GM12878 (cell line): Measurements from ENCODE around the gene GPR108. TPM values are rescaled to one million over a fixed set of nuclear protein-coding genes. Genes with fewer than 3 reads are reported as not detected.

ENCODE experiments used
- ATAC-seq: fragments of 200-7000 bp; cut with Tn5 transposase; 3 replicates; pipeline ENCODE4 v1.9.1; 2020; ENCODE audit warnings: mild to moderate bottlenecking, moderate library complexity
- BruUV-seq: library from RNA; stranded (reverse); fragments of 400-500 nt; replicated peaks from 2 replicates; lab custom pipeline; 2021; lab: Mats Ljungman, UMichigan
- CTCF ChIA-PET: fragments of 300-600 bp; sonication (Branson Sonifier 250); formaldehyde crosslinking; extraction: SDS; loops from one replicate; lab custom pipeline; 2021; ENCODE audit warnings: inconsistent platforms; lab: Yijun Ruan, JAX
- POLR2A ChIA-PET: fragments of 350-600 bp; formaldehyde crosslinking; extraction: SDS; loops from one replicate; lab custom pipeline; 2021; ENCODE audit warnings: inconsistent platforms; lab: Charles Lee
- RAD21 ChIA-PET: fragments of 300-600 bp; sonication (Branson Sonifier 250); formaldehyde crosslinking; loops from one replicate; lab custom pipeline; 2023; ENCODE audit warnings: antibody characterized with exemption; ENCODE audit not compliant: unreplicated experiment; lab: Charles Lee
- SMC1A ChIA-PET: fragments of 300-600 bp; sonication (Branson Sonifier 250); formaldehyde crosslinking; loops from one replicate; lab custom pipeline; 2023; ENCODE audit not compliant: unreplicated experiment, uncharacterized antibody; lab: Charles Lee
- DNase-seq: peaks from one replicate; pipeline ENCODE4 v3.0.0-alpha.2; 2011; ENCODE audit warnings: low read depth, low spot score
- FAIRE-seq: peaks from 3 replicates; lab custom pipeline; 2011; peaks lifted over from hg19 to GRCh38; lab: Jason Lieb, UNC
- H2AFZ ChIP-seq: 2 replicates; pipeline ENCODE4 v1.6.0; 2011; ENCODE audit warnings: low read depth, low read length, control low read depth; ENCODE audit not compliant: control insufficient read depth
- H3K27ac ChIP-seq: 2 replicates; pipeline ENCODE4 v1.5.1; 2011; ENCODE audit warnings: control low read depth; ENCODE audit not compliant: control insufficient read depth, insufficient read depth
- H3K27me3 ChIP-seq, 2 experiments: replicated peaks in 1 of 2; 2 replicates each; pipeline versions ENCODE4 v1.6.0 to v1.6.1; 2011; ENCODE audit warnings: low read length in 1 of 2; ENCODE audit not compliant: control insufficient read depth in 2 of 2, insufficient read depth in 2 of 2
- H3K36me3 ChIP-seq, 2 experiments: 2 replicates each; pipeline ENCODE4 v1.5.1; 2011; ENCODE audit warnings: low read length in 1 of 2; ENCODE audit not compliant: control insufficient read depth in 2 of 2, insufficient read depth in 2 of 2
- H3K4me1 ChIP-seq: 2 replicates; pipeline ENCODE4 v1.6.1; 2011; ENCODE audit warnings: mild to moderate bottlenecking, low read length, moderate library complexity, mixed read lengths; ENCODE audit not compliant: control insufficient read depth, insufficient read depth
- H3K4me2 ChIP-seq: 2 replicates; pipeline ENCODE4 v1.6.0; 2011; ENCODE audit warnings: control low read depth; ENCODE audit not compliant: control insufficient read depth, insufficient read depth
- H3K4me3 ChIP-seq: fragments of 200-600 bp; sonication (generic); 2 replicates; pipeline ENCODE4 v1.5.1; 2016
- H3K79me2 ChIP-seq: 2 replicates; pipeline ENCODE4 v1.6.0; 2011; ENCODE audit warnings: low read length; ENCODE audit not compliant: control insufficient read depth, insufficient read depth
- H3K9ac ChIP-seq: 2 replicates; pipeline ENCODE4 v1.8.0; 2011; ENCODE audit warnings: low read length, control low read depth, mixed read lengths; ENCODE audit not compliant: control insufficient read depth, insufficient read depth
- H3K9me3 ChIP-seq: replicated peaks from 3 replicates; pipeline ENCODE4 v1.5.1; 2011; ENCODE audit warnings: mild to moderate bottlenecking, low read length; ENCODE audit not compliant: control insufficient read depth, insufficient read depth
- H4K20me1 ChIP-seq: 2 replicates; pipeline ENCODE4 v1.6.0; 2011; ENCODE audit not compliant: control insufficient read depth, insufficient read depth
- CBX5 ChIP-seq: sonication (generic); IDR thresholded peaks from 2 replicates; pipeline ENCODE4 v1.6.1; 2016; ENCODE audit warnings: low read depth, moderate library complexity, mild to moderate bottlenecking, inconsistent platforms
- EP300 ChIP-seq, 2 experiments: fragments of 150-350 bp in 1 of 2; IDR thresholded peaks; 2 replicates each; pipeline ENCODE4 v1.6.1; 2011 to 2012; ENCODE audit warnings: low read depth in 2 of 2, low read length in 2 of 2, borderline replicate concordance in 1 of 2, improper control_type of control experiment in 1 of 2, inconsistent platforms in 1 of 2; ENCODE audit not compliant: control insufficient read depth in 1 of 2
- MEF2A ChIP-seq: IDR thresholded peaks from 2 replicates; pipeline ENCODE4 v1.6.1; 2011; ENCODE audit warnings: low read depth, mild to moderate bottlenecking, low read length, moderate library complexity; ENCODE audit not compliant: insufficient read depth
- RAD21 ChIP-seq: IDR thresholded peaks from 2 replicates; pipeline ENCODE4 v1.6.1; 2011; ENCODE audit warnings: mild to moderate bottlenecking, low read depth, low read length, moderate library complexity; ENCODE audit not compliant: insufficient read depth
- RELA ChIP-seq: fragments of 450-650 bp; IDR thresholded peaks from 2 replicates; pipeline ENCODE4 v1.8.0; 2014; ENCODE audit warnings: borderline replicate concordance; ENCODE audit not compliant: partially characterized antibody
- ZNF622 ChIP-seq: fragments of 450-650 bp; IDR thresholded peaks from 2 replicates; pipeline ENCODE4 v1.6.1; 2017; ENCODE audit warnings: mild to moderate bottlenecking, inconsistent platforms
- WGBS: methylation state at CpG from one replicate; pipeline ENCODE4 v1.1.6; 2016; ENCODE audit warnings: low lambda C conversion rate; ENCODE audit not compliant: insufficient replicate concordance, insufficient coverage; ENCODE audit errors: missing lambda C conversion rate; 5-methylcytosine and 5-hydroxymethylcytosine counted together
- in situ Hi-C: fragments of 300-500 bp; cut with MboI; formaldehyde crosslinking; loops from 9 replicates; pipeline ENCODE4 v1.14.3; 2018; ENCODE audit warnings: mixed read lengths
- intact Hi-C: fragments of 100-400 bp; cut with micrococcal nuclease; formaldehyde crosslinking; loops from one replicate; pipeline ENCODE4 v1.14.2; 2022; ENCODE audit not compliant: unreplicated experiment
- polyA plus RNA-seq, 11 experiments: library from polyadenylated mRNA; depleted of rRNA in 4 of 11; unstranded in 6 of 11; stranded (reverse) in 5 of 11; fragments of >200 nt; fragmentation: Nextera tagmentation in 4 of 11; fragmentation: Illumina TruSeq in 1 of 11; extraction: Ambion mirVana in 4 of 11; extraction: Trizol in 1 of 11; gene quantifications; 1 replicate in 1 of 11; 2 replicates in 10 of 11; pipeline versions ENCODE4 v1.2.1 to v1.2.3, GENCODE V29; 2011 to 2016; ENCODE audit warnings: inconsistent platforms in 2 of 11, missing spikeins in 2 of 11, low read depth in 1 of 11
- total RNA-seq, 4 experiments: library from RNA; depleted of rRNA in 3 of 4; stranded (reverse); fragments of >200 nt in 3 of 4; fragmentation: Illumina TruSeq in 1 of 4; extraction: Trizol in 1 of 4; gene quantifications; 2 replicates each; pipeline versions ENCODE4 v1.2.1 to v1.2.3, GENCODE V29; 2013 to 2021
- TF ChIP-seq, protein P1 (sequence below): fragments of 450-650 bp; IDR thresholded peaks from 2 replicates; pipeline ENCODE4 v1.6.1; 2018; ENCODE audit warnings: mild to moderate bottlenecking, low read depth, moderate library complexity; ENCODE audit not compliant: partially characterized antibody
- TF ChIP-seq, protein P2 (sequence below): fragments of 150-350 bp; IDR thresholded peaks from 2 replicates; pipeline ENCODE4 v1.6.1; 2016; ENCODE audit warnings: low read depth, low read length
- TF ChIP-seq, protein P3 (sequence below): fragments of 450-650 bp; IDR thresholded peaks from 2 replicates; pipeline ENCODE4 v1.6.1; 2016; ENCODE audit warnings: mild to moderate bottlenecking
- TF ChIP-seq, protein P4 (sequence below): fragments of 450-650 bp; formaldehyde crosslinking; IDR thresholded peaks from 2 replicates; pipeline ENCODE4 v1.4.0; 2020; ENCODE audit warnings: mild to moderate bottlenecking, moderate library complexity

GPR108 gene
- total and polyA plus RNA-seq, 10 of the 15 experiments (the other 5 are each of a cell fraction or from before 2014, with no cell fraction given) = 4.4 to 87.2 (median 57.1) TPM

- no peak for FAIRE-seq
- H3K4me1 ChIP-seq = peaks cover 32% of the 10 kb centered on the region
- H3K4me3 ChIP-seq = no peak overlapping the region
- ChIA-PET RAD21 (no interaction called here), SMC1A (no interaction called here), POLR2A (no interaction called here), CTCF (no interaction called here)
- H3K9ac ChIP-seq = no peak overlapping the region
- 83% methylated on average over 17 of the region's 21 CpGs for WGBS
- no peak overlapping the region for H2AFZ ChIP-seq
- peak; percentile 32 for ATAC-seq
- in situ Hi-C loops (no loop called here), intact Hi-C loops (no loop called here)
- H3K27me3 ChIP-seq = no peaks in the 10 kb centered on the region
- H3K27ac ChIP-seq = no peak overlapping the region
- DNase-seq = no peak
- H3K36me3 ChIP-seq = no peaks in the 10 kb centered on the region
- no peaks in the 10 kb centered on the region for H4K20me1 ChIP-seq
- H3K9me3 ChIP-seq = no peaks in the 10 kb centered on the region
- H3K79me2 ChIP-seq = no peaks in the 10 kb centered on the region
- H3K4me2 ChIP-seq = no peak overlapping the region
- BruUV-seq = no TSS peak
- TF ChIP-seq, protein P1, sequence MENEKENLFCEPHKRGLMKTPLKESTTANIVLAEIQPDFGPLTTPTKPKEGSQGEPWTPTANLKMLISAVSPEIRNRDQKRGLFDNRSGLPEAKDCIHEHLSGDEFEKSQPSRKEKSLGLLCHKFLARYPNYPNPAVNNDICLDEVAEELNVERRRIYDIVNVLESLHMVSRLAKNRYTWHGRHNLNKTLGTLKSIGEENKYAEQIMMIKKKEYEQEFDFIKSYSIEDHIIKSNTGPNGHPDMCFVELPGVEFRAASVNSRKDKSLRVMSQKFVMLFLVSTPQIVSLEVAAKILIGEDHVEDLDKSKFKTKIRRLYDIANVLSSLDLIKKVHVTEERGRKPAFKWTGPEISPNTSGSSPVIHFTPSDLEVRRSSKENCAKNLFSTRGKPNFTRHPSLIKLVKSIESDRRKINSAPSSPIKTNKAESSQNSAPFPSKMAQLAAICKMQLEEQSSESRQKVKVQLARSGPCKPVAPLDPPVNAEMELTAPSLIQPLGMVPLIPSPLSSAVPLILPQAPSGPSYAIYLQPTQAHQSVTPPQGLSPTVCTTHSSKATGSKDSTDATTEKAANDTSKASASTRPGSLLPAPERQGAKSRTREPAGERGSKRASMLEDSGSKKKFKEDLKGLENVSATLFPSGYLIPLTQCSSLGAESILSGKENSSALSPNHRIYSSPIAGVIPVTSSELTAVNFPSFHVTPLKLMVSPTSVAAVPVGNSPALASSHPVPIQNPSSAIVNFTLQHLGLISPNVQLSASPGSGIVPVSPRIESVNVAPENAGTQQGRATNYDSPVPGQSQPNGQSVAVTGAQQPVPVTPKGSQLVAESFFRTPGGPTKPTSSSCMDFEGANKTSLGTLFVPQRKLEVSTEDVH = no peak
- TF ChIP-seq, protein P2, sequence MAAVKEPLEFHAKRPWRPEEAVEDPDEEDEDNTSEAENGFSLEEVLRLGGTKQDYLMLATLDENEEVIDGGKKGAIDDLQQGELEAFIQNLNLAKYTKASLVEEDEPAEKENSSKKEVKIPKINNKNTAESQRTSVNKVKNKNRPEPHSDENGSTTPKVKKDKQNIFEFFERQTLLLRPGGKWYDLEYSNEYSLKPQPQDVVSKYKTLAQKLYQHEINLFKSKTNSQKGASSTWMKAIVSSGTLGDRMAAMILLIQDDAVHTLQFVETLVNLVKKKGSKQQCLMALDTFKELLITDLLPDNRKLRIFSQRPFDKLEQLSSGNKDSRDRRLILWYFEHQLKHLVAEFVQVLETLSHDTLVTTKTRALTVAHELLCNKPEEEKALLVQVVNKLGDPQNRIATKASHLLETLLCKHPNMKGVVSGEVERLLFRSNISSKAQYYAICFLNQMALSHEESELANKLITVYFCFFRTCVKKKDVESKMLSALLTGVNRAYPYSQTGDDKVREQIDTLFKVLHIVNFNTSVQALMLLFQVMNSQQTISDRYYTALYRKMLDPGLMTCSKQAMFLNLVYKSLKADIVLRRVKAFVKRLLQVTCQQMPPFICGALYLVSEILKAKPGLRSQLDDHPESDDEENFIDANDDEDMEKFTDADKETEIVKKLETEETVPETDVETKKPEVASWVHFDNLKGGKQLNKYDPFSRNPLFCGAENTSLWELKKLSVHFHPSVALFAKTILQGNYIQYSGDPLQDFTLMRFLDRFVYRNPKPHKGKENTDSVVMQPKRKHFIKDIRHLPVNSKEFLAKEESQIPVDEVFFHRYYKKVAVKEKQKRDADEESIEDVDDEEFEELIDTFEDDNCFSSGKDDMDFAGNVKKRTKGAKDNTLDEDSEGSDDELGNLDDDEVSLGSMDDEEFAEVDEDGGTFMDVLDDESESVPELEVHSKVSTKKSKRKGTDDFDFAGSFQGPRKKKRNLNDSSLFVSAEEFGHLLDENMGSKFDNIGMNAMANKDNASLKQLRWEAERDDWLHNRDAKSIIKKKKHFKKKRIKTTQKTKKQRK = no peak
- TF ChIP-seq ZNF622 (no peak), RAD21 (no peak), CBX5 (no peak), MEF2A (no peak), EP300 (IDR thresholded peaks at IDR 0.05; ENCODE audit: borderline replicate concordance in 1 of 2, control insufficient read depth in 1 of 2, low read depth in 2 of 2, low read length in 2 of 2) (no peak), RELA (no peak)
- TF ChIP-seq, protein P3, sequence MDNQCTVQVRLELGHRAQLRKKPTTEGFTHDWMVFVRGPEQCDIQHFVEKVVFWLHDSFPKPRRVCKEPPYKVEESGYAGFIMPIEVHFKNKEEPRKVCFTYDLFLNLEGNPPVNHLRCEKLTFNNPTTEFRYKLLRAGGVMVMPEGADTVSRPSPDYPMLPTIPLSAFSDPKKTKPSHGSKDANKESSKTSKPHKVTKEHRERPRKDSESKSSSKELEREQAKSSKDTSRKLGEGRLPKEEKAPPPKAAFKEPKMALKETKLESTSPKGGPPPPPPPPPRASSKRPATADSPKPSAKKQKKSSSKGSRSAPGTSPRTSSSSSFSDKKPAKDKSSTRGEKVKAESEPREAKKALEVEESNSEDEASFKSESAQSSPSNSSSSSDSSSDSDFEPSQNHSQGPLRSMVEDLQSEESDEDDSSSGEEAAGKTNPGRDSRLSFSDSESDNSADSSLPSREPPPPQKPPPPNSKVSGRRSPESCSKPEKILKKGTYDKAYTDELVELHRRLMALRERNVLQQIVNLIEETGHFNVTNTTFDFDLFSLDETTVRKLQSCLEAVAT = no peak
- TF ChIP-seq, protein P4, sequence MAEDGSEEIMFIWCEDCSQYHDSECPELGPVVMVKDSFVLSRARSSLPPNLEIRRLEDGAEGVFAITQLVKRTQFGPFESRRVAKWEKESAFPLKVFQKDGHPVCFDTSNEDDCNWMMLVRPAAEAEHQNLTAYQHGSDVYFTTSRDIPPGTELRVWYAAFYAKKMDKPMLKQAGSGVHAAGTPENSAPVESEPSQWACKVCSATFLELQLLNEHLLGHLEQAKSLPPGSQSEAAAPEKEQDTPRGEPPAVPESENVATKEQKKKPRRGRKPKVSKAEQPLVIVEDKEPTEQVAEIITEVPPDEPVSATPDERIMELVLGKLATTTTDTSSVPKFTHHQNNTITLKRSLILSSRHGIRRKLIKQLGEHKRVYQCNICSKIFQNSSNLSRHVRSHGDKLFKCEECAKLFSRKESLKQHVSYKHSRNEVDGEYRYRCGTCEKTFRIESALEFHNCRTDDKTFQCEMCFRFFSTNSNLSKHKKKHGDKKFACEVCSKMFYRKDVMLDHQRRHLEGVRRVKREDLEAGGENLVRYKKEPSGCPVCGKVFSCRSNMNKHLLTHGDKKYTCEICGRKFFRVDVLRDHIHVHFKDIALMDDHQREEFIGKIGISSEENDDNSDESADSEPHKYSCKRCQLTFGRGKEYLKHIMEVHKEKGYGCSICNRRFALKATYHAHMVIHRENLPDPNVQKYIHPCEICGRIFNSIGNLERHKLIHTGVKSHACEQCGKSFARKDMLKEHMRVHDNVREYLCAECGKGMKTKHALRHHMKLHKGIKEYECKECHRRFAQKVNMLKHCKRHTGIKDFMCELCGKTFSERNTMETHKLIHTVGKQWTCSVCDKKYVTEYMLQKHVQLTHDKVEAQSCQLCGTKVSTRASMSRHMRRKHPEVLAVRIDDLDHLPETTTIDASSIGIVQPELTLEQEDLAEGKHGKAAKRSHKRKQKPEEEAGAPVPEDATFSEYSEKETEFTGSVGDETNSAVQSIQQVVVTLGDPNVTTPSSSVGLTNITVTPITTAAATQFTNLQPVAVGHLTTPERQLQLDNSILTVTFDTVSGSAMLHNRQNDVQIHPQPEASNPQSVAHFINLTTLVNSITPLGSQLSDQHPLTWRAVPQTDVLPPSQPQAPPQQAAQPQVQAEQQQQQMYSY (CRISPR knock-in tag) = no peak
Measured at GRCh38 chr19:6718741-6719539, 18.4 kb downstream of the GPR108 start.
